ENCODE data around the gene IL36G. TPM values are rescaled to one million over a fixed set of nuclear protein-coding genes. Genes with fewer than 3 reads are reported as not detected.
"Not testable (repeated sequence)": the region's sequence is repeated elsewhere in the genome, so short reads cannot be mapped to it uniquely, and the experiment has no call there.

The IL36G gene
- total RNA-seq (2014; rRNA removed; shearing (Covaris generic)) = not detected in 2 replicates

GRCh38 chr2:112977559-112978056 lies at the start of gene IL36G:
Gene IL36G (plus strand): TSS chr2:112978006. CDS start chr2:112978639, 633 bp downstream.
- no peak for DNase-seq (ENCODE audit: low spot score)

- DNase-seq (ENCODE audit: low spot score) = no peak
These were observed 44.5 kb upstream of the IL36G start for GRCh38 chr2:112933261-112933660.

- DNase-seq (ENCODE audit: low spot score) = not testable (repeated sequence)
These were observed 43.7 kb upstream of the IL36G start for GRCh38 chr2:112934117-112934516.

GRCh38 chr2:112936927-112937232 lies 40.9 kb upstream of the IL36G start:
- no peak for DNase-seq (ENCODE audit: low spot score)

- DNase-seq (ENCODE audit: low spot score) = peak; percentile 84
These were observed 38.9 kb upstream of the IL36G start for GRCh38 chr2:112938904-112939303.

GRCh38 chr2:112939425-112939824 lies 38.4 kb upstream of the IL36G start:
- no peak for DNase-seq (ENCODE audit: low spot score)

- DNase-seq (ENCODE audit: low spot score) = no peak
These were observed 36.8 kb upstream of the IL36G start for GRCh38 chr2:112940859-112941625.

GRCh38 chr2:112941753-112942653 lies 35.8 kb upstream of the IL36G start:
- DNase-seq (ENCODE audit: low spot score) = peak; percentile 74

GRCh38 chr2:112942654-112943002 lies 35.2 kb upstream of the IL36G start:
- DNase-seq (ENCODE audit: low spot score) = no peak

GRCh38 chr2:112944971-112945370 lies 32.8 kb upstream of the IL36G start:
- no peak for DNase-seq (ENCODE audit: low spot score)

- DNase-seq (ENCODE audit: low spot score) = no peak
These were observed 31.7 kb upstream of the IL36G start for GRCh38 chr2:112946086-112946485.

- no peak for DNase-seq (ENCODE audit: low spot score)
These were observed 30.4 kb upstream of the IL36G start for GRCh38 chr2:112947374-112947773.

- no peak for DNase-seq (ENCODE audit: low spot score)
These were observed 28.4 kb upstream of the IL36G start for GRCh38 chr2:112949456-112949855.

GRCh38 chr2:112954364-112954763 lies 23.4 kb upstream of the IL36G start:
- no peak for DNase-seq (ENCODE audit: low spot score)

GRCh38 chr2:112957511-112957910 lies 20.3 kb upstream of the IL36G start:
- DNase-seq (ENCODE audit: low spot score) = no peak

GRCh38 chr2:112958428-112959108 lies 19.2 kb upstream of the IL36G start:
- peak; percentile 60 for DNase-seq (ENCODE audit: low spot score)

- DNase-seq (ENCODE audit: low spot score) = no peak
These were observed 18.5 kb upstream of the IL36G start for GRCh38 chr2:112959109-112959812.

GRCh38 chr2:112960230-112960825 lies 17.5 kb upstream of the IL36G start:
- no peak for DNase-seq (ENCODE audit: low spot score)

GRCh38 chr2:112962308-112963175 lies 15.3 kb upstream of the IL36G start:
- DNase-seq (ENCODE audit: low spot score) = no peak

GRCh38 chr2:112967023-112967422 lies 10.8 kb upstream of the IL36G start:
- DNase-seq (ENCODE audit: low spot score) = no peak

Measured in H4 (cell line).